Middle frontal gyrus (tissue), 1 donor: ENCODE data around the gene PLEKHA6.

Experiments
- DNase-seq: peaks from one replicate; pipeline ENCODE4 v3.0.0-alpha.2; 2015; ENCODE audit warnings: low spot score; ENCODE audit errors: extremely low spot score

Gene PLEKHA6

DNA sequence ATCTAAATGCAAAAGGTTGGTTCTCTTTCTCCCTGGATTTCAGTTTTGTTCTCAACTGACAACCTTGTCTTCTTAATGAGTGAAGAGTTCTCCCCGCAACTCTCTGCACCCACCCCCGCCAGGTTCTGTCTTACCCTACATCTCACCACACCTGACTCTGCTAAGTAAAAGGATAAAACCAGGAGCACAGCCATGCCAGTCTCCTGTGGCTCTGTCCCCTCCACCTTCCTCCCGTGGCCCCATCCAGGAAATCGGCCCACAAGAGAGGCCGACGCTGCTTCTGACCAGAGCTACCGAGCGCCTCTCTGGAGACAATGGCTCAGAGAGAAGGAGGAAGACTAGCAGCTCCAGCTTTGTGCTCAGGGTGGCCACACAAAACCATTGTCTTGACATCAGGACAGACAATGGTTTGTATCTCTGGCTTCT is 72.2 kb downstream of the PLEKHA6 start:
- DNase-seq: no peak

- DNase-seq: no peak
Measured at GRCh38 chr1:204286831-204287421, 72.8 kb downstream of the PLEKHA6 start.

DNA sequence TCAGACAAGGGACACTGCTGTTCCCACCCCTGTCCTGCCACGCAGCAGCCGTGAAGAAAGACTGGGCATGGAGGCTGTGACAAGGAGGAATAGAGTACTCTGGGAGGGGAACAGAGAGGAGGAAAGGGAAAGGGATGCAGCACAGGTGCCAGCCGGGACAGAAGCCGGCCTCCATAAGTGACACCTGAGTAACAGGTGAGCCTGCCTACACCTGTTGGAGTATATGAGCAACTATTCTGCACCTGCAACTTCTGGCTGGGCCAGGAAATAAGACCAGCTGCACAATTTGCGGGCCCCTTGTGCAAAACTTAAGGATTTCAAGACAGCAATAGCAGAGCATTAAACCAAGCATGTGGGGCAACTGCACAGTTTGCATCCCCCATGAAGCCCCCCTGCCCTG is 73.4 kb downstream of the PLEKHA6 start:
- DNase-seq: no peak

GRCh38 chr1:204285436-204286305 is 74.1 kb downstream of the PLEKHA6 start:
- no peak for DNase-seq

- no peak for DNase-seq
Measured at GRCh38 chr1:204284929-204285328, 74.8 kb downstream of the PLEKHA6 start.

DNA sequence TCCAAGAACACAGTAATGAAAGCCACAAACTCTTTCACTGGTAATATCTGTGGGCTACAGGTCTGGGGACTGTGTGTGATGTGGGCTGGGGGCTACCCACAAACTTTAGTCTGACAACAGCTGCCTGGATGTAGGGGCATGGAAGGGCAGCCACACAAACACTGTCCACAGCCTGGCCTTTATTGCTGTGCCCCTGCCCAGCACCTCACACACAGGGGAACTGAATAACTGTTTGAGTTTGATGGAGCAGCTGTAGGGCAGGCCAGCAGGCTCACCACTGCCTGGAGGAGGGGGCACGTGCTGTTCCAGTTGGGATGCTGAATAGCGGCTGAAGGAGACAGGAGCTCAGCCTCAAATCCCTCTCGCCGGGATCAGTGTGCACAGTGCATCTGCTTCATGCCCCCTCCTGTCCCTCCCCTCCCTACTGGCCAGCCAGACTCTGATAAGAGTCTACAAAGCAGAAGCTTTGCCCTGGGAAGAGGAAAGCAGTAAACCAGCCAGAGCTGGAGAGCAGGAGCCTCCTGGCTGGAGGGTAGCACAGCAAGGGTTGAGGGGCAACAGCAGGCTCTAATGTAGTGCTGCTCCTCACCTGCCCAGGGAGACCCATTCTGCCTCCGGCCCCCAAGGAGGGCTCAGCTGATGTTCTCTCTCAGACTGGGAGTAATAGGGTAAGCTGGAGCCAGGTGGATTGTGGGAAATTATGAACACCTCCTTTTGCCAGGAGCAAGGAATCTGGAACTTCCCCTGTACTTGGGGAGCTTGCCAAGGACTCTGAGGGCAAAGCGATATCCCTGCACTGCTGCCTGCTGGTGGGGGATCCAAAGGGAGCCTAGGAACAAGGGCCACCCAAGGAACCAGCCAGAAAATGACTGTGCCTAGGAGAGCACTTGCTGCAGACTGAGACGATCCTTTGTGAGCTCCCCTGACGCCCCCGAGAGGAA is 75.7 kb downstream of the PLEKHA6 start:
- no peak for DNase-seq

DNA sequence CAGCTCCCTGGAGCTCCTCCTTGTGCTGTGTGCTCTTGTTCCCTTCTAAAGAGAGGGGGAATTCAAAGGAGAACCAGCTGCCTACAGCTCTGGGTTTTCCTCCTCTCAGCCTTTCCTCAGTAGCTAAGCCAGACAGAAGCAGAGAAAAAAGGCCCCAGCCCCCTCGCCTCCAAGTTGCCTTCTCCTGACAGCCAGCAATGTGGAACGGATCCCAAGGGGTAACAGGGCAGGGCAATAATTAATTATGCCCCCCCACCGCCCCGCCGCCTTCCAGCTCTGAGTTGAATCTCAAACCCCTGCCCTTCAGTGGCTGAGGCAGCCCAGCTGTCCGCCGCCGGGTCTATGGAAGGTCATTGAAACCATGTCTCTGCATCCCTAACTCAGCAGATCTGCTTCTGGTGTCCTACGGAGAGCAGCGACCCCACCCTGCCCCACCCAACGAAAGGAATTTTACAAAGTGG is 76.9 kb downstream of the PLEKHA6 start:
- DNase-seq: no peak

DNA sequence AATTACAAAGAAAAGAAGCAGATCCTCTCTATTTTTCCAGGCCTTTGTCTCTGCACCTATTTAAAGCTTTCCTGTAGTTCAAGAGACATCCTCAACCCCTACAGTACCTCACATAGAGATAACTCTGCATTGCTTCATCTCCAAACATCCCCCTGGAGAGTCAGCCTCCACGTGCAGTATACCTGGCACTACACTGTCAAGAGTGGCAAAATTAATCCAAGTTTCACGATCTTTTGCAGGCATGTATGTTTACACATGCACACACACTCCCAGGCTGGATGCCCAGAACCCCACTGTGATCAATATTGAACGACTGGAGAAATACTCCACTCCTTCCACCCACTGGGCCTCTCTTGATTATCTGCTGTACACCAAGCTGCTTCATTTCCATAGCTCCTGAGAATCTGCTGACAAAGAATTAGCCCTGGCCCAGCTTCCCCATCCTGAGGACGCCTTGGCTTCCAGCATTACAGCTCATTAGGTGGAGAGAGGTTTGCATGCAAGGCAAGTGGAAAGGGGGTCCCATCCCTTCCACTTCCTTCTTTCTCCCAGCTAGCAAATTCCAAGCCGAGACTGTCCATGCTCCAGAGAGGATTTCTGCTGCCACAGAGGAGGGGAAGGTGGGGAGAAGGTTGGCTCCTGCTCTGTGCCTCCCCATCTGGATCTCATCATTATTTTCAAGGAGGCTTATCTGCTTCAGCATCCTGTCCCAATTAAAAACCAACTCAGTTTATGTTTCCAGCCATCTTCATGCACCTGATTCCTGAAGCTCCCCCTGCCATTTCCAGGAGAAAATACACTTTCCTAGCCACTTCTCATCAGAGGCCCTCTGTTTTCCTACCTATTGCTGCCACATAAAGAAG is 79.4 kb downstream of the PLEKHA6 start:
- DNase-seq: no peak

DNA sequence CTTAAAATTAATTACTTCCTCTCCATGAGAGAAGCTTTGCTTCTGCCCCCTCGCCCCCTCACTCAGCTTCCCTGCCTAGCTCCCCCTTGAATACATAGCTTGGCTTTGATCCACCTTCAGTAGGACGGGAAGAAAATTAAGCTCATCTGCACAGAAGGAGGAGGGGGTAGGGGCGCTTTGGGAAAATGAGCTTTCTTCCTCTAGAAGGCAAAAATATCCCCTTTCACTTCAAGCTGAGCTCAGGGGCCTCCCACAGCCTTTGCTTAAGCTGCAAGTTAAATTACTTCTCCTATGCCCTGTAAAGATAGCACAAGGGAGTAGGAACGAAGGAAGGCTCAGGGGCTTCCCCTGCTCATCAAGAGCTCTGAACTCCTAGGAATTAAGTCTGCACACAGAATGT is 80.8 kb downstream of the PLEKHA6 start:
- DNase-seq: no peak

GRCh38 chr1:204278251-204278650 is 81.5 kb downstream of the PLEKHA6 start:
- DNase-seq: no peak

DNA sequence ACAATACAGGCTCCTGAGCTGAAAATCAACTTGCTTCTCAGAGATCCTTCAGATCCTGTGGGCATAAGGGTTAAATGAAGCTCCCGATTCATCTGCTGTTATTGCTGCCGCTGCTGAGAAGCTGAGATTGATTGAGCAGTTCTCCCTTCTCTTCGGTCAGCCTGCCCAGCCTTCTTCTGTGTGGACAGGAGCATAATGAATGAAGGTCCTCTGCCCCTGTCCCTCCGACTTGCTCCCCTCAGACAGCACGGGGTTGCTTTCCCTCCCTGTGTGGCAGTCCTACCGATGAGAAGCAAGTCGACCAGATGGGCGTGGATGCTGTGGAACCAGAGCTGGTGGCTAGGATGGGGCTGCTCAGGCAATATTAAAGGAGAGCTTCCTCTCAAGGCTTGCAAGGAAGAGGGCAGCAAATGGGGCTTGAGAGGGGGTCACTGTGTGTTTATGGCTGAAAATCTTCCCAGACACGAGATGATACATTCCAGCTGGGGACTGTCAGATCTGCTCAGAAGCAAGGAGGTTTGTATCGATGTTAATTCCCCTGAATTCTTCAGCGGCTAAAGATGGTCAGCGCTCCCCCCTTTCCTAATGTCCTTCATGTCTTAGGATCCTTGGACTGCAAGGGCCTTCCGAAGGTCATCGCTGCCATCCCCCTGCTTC is 82.0 kb downstream of the PLEKHA6 start:
- DNase-seq: no peak

GRCh38 chr1:204275695-204276370 is 83.9 kb downstream of the PLEKHA6 start:
- no peak for DNase-seq

GRCh38 chr1:204274446-204274845 is 85.3 kb downstream of the PLEKHA6 start:
- DNase-seq: no peak

GRCh38 chr1:204272505-204272904 is 87.2 kb downstream of the PLEKHA6 start:
- no peak for DNase-seq

DNA sequence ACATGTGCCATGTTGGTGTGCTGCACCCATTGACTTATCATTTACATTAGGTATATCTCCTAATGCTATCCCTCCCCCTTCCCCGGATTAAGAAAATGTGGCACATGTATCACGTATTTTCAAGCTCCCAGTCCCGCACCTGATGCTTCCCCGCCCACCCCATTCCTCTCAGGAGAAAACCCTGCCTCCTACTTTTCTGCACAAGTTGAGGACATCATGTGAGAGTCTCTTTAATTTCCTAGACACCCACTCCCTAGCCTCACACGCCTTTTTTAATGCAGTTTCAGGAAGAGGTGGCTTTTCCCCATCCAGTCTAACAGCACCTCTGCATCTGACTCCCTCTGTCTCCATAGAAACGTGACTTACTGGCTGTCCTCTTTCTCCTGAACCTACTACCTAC is 87.8 kb downstream of the PLEKHA6 start:
- no peak for DNase-seq

DNA sequence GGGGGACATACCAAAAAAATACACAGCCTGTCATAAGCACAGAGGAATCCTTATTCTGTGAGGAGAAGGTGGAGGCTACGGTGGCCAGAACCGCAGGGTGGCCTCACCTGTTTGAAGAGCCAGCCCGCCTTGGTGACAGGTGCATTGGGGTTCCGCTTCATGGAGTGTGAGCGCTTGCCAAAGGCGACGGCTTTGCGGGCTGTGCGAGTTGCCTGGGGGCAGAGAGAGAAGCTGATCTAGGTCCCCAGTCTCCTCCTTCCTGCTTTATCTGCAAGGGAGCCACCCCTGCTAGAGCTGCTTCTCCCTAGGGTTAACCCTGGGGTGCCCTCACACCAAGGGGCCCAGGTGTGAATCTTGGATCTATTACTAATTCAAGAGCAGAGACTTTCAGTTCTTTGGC is 91.6 kb downstream of the PLEKHA6 start:
- no peak for DNase-seq

DNA sequence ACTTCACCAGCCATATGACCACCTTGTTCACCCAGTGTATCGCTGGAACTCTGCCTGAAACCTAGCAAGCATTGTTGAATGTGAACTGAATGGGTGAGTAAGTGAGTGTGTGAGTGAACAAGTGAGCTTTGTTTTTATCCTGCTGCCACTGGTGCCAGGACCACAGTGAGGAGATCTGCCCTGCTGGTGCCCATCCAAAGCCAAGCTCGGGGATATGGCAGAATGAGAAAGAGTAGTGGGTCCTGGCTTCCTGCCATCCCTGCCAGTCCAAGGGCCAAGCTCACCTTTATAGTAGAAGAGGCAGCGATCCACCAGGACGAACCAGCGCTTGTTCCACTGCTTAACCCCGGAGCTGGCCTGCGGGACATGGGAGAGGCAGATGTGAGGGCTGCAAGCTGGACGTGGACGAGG is 92.5 kb downstream of the PLEKHA6 start:
- DNase-seq: no peak

DNA sequence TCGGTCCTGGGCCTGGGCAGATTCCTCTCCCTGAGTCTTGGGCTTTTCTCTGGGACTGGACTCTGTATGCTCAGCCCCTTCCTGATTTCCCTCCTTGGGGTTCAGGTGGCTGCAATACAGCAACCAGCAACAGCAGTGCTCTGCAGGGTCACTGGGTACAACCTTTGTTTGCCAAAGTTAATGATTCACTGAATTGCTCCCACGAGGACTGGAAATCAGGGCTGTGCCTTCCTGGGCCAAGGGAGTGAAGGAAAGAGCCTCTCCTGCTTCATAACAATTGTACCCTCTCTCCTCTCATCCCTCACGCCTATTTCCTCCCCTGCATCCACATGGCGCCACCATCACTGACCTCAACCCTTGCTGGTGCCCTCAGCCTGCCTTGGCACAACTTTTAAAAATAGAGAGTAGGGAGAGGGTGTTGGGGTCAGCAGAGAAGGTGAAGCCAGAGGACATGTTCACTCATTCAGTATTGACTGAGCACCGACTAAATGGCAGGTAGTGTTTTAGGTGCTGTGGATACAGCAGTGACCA is 93.2 kb downstream of the PLEKHA6 start:
- no peak for DNase-seq

GRCh38 chr1:204265665-204266064 is 94.1 kb downstream of the PLEKHA6 start:
- no peak for DNase-seq
